ENCODE data around the gene DKK3.
A peak's percentile ranks its signal among the peaks of the same experiment; 100 is the strongest.

DKK3 gene

DNA sequence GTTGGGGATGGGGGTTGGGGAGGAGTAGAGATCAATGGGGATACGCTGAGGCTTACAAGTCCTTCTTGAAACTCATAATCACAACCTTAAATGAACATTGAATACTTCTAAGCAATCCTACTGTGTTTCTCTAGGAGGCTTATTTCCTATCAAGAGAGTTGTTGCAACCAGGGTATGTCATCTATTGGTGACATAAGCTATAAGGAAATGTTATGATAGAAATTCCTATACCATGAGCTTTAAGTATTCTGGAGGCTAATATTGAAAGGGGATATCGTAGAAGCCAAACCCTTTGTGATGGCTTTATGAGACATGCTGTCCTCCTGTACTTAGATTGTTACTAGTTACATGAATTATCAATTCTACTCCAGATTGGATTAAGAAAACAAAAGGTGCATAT, 72.9 kb downstream of the DKK3 start:
- DNase-seq = peak; percentile 60

DNA sequence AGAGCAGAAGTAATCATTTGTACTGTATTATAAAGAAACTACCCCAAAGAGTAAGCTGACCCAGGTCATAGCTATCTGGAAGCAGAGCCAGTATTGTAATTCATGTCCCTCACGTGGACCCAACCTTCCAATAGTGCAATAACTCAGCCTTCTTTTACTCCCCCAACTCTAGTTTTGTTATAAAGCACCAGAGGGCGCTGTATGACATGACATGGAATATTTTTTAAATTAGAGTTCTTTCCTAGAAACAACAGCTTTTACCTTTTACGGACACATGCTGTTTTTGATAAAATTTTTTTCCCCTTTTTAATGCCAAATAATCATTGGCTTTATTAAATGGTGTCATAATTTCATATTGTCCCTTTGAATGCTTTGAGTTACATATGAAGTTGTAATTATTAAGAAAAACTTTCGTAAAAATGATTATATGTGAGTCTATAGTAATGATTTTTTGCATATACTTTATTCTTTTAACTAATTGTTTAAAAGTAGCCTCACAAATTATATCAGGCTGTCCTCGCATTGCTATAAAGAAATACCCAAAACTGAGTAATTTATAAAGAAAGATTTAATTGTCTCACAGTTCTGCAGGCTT, 76.9 kb downstream of the DKK3 start:
- peak; percentile 77 for DNase-seq

DNA sequence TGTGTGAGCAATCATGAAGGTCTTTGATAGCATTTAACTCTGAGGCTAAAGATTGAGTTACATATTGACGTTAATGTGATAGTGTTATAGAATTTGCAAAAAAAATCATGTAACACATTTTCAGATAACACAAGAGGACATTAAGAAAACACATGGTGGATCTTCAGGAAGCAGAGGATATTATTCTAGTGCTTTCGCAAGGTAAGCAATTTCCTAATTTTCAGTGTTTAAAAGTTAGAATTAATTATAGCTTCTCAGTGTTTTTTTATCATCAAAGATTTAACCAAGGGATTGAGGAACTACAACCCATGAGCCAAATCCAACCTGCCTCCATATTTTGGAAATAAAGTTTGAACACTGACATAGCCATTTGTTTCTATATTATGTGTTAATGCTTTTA, 78.5 kb downstream of the DKK3 start:
- no peak for DNase-seq

DNA sequence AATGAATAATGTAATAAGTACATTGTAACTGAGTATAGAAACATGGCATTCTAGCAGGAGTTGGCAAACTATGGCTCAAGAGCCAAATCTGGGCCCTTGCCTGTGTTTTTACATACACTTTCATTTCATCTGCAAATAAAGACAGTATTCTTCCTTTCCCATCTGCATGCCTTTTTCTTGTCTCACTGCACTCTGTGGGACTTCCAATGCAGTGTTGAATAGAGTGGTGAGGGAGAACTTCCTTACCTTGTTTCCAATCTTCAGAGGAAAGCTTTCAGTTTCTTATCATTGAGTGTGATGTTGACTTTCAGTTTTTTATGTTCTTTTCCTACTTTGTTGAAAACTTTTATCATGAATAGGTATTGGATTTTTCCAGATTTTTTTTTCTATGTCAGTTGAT, 84.6 kb downstream of the DKK3 start:
- DNase-seq = no peak

DNA sequence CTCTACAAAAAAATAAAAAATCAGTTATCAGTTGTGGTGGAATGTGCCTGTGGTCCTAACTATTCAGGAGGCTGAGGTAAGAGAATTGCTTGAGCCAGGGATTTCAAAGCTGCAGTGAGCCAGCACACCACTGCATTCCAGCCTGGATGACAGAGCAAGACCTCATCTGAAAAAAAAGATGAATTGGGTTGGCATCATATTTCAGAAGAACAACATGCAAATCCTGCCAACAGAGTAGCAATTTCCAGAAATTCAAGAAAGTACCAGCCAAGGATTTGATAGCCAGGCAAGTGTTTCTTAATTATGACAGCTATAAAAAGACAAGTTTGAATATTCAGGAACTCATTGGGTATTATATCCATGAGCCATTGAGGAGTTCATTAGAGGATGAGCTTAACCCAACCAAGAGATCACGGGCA, 91.4 kb downstream of the DKK3 start:
- DNase-seq = peak; percentile 86

DNA sequence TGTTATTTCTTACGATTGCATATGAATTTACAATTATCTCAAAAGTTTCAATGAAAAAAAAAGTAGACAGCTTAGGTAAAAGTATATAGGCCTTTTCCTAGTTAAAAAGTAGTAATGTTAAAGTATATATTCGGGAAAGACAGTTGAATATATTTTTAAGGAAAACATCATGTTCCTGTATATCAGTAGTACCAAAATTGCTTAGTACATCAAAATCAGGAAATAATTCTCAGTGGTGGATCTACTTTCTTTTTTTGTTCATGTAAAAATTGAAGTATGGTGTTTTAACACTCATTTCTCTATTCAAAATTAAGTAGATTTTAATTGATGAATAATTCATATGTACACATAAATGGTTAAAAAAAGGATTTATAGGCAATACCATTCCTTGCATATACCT, 92.8 kb downstream of the DKK3 start:
- DNase-seq = no peak

DNA sequence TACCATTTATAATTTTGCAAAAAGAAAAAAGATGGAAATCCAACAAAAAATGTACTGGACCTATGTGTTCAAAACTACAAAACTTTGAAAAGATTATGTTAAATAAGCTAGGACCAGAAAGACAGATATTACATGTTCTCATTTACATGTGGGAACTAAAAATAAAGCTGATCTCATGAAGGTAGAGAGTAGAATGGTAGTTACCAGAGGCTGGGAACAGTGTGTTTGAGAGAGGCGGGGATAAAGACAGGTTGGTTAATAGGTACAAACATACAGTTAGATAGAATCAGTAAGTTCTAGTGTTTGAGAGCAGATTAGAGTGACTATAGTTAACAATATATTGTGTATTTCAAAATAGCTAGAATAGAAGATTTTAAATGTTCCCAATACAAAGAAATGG, 95.0 kb downstream of the DKK3 start:
- DNase-seq = no peak

All from fibroblast of skin of right biceps (primary cell).